HG03060 (cell line): ENCODE data around the gene TOX2.

Experiments
- ATAC-seq: cut with Tn5 transposase; IDR thresholded peaks from one replicate; pipeline ENCODE4 v1.9.1; 2021; ENCODE audit warnings: low read depth, moderate number of reproducible peaks; ENCODE audit not compliant: unreplicated experiment

Gene TOX2, protein sequence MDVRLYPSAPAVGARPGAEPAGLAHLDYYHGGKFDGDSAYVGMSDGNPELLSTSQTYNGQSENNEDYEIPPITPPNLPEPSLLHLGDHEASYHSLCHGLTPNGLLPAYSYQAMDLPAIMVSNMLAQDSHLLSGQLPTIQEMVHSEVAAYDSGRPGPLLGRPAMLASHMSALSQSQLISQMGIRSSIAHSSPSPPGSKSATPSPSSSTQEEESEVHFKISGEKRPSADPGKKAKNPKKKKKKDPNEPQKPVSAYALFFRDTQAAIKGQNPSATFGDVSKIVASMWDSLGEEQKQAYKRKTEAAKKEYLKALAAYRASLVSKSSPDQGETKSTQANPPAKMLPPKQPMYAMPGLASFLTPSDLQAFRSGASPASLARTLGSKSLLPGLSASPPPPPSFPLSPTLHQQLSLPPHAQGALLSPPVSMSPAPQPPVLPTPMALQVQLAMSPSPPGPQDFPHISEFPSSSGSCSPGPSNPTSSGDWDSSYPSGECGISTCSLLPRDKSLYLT

GRCh38 chr20:43914311-43915210, at the start of gene TOX2:
TSS of gene TOX2 (plus strand) at chr20:43914852. CDS start at chr20:43914892, 40 bp downstream.
- no peak for ATAC-seq

DNA sequence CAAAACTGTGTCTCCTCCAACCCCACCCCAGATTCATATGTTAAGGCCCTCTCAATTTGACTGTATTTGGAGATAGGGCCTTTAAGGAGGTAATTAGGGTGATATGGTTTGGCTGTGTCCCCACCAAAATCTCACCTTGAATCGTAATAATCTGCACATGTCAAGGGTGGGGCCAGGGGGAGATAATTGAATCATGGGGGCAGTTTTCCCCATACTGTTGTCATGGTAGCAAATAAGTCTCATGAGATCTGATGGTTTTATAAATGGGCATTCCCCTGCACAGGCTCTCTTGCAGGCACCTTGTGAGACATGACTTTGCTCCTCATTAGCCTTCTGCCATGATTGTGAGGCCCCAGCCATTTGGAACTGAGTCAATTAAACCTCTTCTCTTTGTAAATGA, 46.6 kb upstream of the TOX2 start:
- ATAC-seq = no peak

DNA sequence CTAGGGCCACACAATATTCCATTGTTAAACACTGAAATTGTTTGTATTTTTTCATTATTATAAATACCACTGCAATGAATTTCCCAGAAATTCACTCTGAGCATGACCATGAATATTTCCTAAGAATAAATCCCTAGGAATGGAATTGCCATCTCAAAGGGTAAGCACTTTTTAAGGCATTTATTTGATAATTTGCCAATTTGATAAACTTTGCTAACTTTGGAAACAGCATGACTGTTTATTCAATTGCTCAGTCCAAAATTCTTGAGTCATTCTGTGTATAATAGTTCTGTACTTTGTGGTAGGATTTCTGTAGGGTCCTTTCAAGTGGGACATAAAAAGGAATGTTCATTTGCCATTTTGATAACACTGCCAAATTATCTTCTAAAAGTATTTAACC, 44.2 kb upstream of the TOX2 start:
- ATAC-seq = no peak

DNA sequence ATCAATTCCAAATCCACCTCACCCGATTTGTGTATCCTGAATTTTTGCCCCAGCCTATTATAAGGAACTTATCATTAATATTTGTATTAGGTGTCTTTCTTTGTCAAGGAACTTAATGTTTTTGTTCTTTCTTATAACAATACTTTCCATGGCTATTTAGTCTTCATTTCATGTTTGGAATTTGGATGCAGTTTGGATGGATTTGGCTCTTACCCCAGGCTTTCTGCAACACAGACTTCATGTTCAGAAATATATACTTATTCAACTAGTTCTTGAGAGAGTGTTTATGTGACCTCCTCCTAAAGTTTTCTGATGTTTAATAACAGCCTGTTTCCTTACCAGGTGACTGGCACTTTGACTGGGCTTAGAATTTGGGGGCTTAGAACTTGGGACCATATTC, 35.9 kb upstream of the TOX2 start:
- no peak for ATAC-seq

DNA sequence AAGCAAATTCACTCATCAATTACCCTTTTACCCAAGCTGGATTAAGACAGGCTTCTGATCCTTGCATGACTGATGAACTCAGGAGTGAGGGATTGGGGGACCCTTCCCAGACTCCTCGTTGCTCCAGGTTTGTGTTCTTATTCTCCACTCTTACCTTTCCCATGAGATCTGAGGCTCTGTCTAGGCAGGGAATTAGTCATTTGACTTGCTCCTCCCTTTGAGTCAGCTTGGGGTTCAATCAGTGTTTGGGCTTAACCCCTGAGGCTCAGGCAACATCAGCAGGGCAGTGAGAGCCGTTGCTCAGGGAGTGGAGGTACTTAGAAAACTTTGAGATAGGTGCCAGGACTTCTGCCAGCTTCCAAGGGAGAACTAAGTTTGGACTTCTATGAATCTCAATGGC, 20.7 kb upstream of the TOX2 start:
- ATAC-seq = no peak

- no peak for ATAC-seq
Observed at GRCh38 chr20:43894491-43894890, 20.2 kb upstream of the TOX2 start.

DNA sequence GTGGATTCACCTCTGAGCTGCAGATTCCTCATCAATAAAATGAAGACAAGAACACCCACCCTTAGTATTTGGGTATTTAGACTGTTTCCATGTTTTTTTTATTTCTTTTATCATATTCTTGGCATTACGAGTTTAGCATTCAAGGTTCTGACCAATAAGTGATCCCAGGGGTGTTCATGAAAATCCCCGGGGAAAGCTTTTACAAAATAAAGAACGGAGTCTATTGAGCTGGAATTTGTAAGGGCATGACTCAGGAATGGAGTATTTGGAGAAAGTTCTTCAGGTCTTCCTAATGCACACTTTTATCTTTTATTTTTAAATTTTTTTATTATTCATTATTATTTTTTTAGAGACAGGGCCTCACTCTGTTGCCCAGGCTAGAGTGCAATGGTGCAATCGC, 19.4 kb upstream of the TOX2 start:
- no peak for ATAC-seq

DNA sequence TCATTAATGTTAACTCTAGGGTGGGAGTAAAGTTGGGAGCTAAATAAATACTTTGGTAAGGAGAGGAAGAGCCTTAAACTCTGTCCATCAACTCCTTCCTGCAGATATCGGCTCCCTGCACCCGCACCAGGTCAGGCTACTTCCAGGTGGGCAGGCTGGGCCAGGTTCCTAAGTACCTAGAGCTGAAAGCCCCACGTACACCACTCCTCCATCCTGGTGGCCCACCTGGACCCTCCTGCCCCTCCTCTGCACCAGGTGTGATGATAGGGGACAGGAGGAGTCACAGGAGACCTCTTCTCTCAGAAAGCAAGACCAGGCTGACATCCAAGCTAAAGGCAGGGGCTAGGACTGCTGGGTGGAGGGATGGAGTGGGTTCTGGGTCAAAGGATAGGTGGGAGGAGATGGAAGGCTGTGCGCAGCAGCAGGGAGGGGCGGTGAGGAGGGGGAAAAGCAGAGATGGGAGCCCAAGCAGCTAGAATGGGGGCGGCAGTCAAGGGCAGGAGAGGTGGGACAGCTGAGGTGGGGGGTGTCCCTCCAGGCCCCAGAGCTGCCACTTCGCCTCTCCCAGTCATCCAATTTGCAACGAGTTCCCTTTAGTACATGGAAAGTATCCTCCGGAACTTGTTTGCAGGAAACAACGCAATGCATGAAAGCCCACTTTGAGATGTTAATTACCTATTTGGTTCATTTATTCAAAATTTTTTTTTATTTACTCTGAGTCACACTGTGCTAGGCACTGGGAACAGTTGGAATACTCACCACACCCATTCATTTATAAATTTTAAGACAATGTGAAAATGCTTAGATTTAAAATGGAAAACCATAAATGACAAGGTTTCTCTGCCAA, 15.2 kb upstream of the TOX2 start:
- no peak for ATAC-seq

GRCh38 chr20:43900121-43900466, 14.6 kb upstream of the TOX2 start:
- no peak for ATAC-seq

GRCh38 chr20:43900496-43900895, 14.2 kb upstream of the TOX2 start:
- ATAC-seq = no peak

GRCh38 chr20:43901296-43901695, 13.4 kb upstream of the TOX2 start:
- ATAC-seq = no peak

GRCh38 chr20:43903953-43904826, 10.5 kb upstream of the TOX2 start:
- no peak for ATAC-seq

- ATAC-seq = no peak
Observed at GRCh38 chr20:43904827-43905177, 9.8 kb upstream of the TOX2 start.

DNA sequence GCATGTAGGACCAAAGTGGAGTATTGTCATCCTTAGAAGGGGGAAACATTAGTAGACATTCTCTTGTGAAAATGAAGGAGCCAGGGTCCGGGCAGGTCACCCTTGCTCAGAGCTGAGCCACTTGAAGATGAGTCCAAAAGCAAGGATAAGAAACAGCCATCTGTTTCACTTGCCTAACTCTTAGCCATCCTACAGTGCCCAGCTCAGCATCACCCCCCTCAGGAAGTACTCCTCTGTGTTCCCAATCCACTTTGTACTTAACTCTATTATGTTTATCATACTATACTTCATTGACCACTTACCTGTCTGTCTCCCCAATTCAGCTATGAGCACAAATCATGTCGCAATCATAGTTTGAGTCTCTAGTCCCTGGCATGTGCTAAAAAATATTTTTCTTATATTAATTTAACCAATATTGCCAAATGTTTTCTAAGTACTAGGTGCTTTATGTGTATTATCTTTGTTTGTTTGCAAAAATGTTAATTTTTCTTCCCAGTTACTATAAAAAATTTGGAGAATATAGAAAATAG, 8.1 kb upstream of the TOX2 start:
- ATAC-seq = no peak

- ATAC-seq = no peak
Observed at GRCh38 chr20:43909211-43909610, 5.4 kb upstream of the TOX2 start.

GRCh38 chr20:43909720-43910119, 4.9 kb upstream of the TOX2 start:
- no peak for ATAC-seq

DNA sequence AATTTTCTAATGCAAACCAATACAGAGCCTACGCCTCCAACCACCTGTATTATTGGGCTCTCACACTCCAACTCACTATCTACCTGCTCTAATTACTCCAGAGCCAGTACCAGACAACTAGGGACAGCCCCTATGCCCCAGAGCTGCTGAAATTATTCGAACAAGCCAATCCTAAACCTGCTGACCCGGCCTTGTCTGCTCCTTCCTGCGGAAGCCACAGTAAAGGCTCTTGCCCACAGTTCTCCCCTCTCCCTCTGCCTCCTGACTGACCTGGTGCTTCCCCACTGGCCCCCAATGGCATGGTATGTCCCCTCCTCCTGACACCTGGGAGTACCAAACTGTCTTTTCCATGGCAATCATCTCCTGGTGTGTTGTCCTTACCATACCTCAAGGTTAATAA, 4.1 kb upstream of the TOX2 start:
- ATAC-seq = no peak

DNA sequence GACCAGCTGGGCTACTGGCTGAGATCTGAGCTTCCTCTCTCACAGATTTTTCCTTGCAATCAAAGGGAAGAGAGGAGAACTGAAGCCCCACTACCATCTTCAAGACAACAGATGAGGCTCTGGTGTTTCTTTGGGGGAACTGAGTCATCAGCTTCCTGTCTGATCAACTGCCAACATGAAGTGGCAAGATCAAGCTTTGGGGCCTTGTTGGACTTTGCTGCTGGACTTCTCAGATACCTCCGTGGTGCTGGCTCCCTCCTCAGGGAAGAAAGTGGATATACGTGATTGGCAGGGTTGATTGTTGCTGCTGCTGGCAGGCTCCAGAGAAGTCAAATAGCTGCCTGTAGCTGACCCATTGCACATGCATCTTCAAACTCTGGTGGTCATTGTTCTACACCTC, 3.6 kb upstream of the TOX2 start:
- no peak for ATAC-seq

DNA sequence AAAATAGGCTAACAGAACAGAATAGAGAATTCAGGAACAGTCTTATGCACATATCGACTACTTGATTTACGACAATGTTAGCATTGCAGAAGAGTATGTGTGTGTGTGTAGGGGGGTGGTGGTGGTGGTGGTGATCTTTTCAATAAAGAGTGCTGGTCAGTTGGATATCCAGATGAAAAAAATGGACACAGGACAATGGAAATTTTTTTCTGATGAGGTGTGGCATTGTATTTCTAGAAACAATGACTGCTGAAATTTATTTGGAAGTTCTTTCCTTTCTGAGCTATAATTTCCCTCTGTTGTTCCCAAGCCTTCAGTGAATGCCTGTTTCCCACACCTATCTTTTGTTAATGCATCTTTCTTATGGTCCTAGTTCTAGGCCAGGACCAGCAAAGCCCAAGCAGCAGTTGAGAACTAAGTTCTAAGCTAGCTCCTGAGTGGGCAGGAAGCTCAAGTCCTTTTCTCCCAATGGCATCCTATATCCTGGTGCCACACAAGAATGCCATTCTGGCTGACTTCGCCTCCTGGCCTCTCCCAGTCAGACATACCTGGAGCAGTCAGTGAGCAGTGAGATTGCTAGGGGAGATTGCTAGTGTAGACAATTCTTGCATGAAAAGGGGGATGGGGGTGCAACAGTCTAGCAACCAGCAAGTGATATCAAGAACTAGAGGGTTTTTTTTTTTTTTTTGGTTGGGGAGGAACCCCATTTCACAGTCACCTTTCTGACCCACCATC, 1.2 kb upstream of the TOX2 start:
- no peak for ATAC-seq
